ENCODE data around the gene TP53I11. TPM values are rescaled to one million over a fixed set of nuclear protein-coding genes. Genes with fewer than 3 reads are reported as not detected.

TP53I11 gene
- total RNA-seq, 1 donor from 2014 or later = 23.1 TPM

DNA sequence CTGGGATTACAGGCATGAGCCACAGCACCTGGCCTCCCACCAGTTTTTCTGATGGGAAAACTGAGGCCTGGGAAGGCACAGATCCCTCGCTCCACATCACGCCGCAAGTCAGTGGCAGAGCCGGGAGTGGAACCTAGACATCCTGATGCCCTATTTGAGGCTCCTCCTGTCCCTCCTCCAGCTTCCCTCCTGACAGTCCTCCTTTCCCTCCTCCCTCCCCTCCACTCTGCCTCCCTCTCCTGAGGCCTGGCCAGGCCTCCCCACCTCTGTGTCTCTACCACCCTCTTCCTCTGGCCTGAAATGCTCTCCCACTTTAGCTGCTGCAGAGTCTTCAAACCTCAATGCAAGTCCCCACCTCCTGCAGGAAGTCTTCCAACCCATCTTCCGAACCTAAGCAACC is 13.3 kb upstream of the TP53I11 start:
- H3K4me3 ChIP-seq = no peak overlapping the region
- Mint-ChIP-seq H3K9me3 (no peaks in the 10 kb centered on the region), H3K27me3 (ENCODE audit: insufficient read depth, low read depth) (peaks cover 18% of the 10 kb centered on the region), H3K4me3 (no peak overlapping the region), H3K27ac (peak overlapping the region; percentile 52), H3K36me3 (no peaks in the 10 kb centered on the region), H3K4me1 (peaks cover 44% of the 10 kb centered on the region)
- H3K27me3 ChIP-seq = no peaks in the 10 kb centered on the region
- H3K79me2 ChIP-seq (ENCODE audit: low read depth) = no peaks in the 10 kb centered on the region
- H4K20me1 ChIP-seq (ENCODE audit: low read depth) = no peaks in the 10 kb centered on the region
- H3K36me3 ChIP-seq = no peaks in the 10 kb centered on the region
- H3F3A ChIP-seq (ENCODE audit: low read depth) = peaks cover 65% of the 10 kb centered on the region
- peak overlapping the region; percentile 49 for H3K4me2 ChIP-seq
- H2AFZ ChIP-seq (replicated peaks) = no peak overlapping the region
- no peak for TF ChIP-seq EZH2 (IDR thresholded peaks at IDR 0.05)
- no peak for TF ChIP-seq CTCF (IDR thresholded peaks at IDR 0.05)
- no peak for TF ChIP-seq EZH2phosphoT487 (IDR thresholded peaks at IDR 0.05)
- H3K9ac ChIP-seq = no peak overlapping the region
- peak overlapping the region; percentile 98 for H3K27ac ChIP-seq
- peaks cover 59% of the 10 kb centered on the region for H3K4me1 ChIP-seq
- DNase-seq (ENCODE audit: low spot score) = no peak
- no peaks in the 10 kb centered on the region for H3K9me3 ChIP-seq (ENCODE audit: low read depth)

DNA sequence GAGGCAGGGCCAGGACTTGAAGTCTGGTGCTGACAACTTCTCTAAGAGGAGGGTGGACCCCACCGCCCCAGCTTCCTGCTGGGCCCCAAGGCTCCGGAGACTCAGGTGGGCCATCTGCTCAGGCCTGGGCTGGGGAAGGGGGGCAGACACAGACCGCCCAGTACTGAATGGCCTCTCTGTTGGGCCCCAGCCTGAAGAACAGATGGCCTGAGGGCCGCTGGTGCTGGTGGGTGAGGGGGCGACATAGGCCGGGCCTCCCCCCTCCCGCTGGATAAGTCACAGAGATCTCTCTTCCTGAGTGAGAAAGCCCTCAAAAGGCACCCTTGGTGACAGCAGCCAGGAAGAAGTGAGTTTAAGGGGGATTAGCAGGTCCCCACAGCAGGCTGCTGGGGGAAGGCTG is 12.5 kb upstream of the TP53I11 start:
- Histone ChIP-seq H3K27ac (peak overlapping the region; percentile 98), H3F3A (ENCODE audit: low read depth) (peaks cover 70% of the 10 kb centered on the region), H3K4me2 (peak overlapping the region; percentile 64), H3K27me3 (no peaks in the 10 kb centered on the region), H3K9me3 (ENCODE audit: low read depth) (no peaks in the 10 kb centered on the region), H3K4me3 (no peak overlapping the region), H2AFZ (replicated peaks) (no peak overlapping the region), H3K36me3 (no peaks in the 10 kb centered on the region), H3K79me2 (ENCODE audit: low read depth) (no peaks in the 10 kb centered on the region), H4K20me1 (ENCODE audit: low read depth) (no peaks in the 10 kb centered on the region), H3K4me1 (peaks cover 59% of the 10 kb centered on the region), H3K9ac (no peak overlapping the region)
- Mint-ChIP-seq H3K27ac (peak overlapping the region; percentile 37), H3K4me1 (peaks cover 46% of the 10 kb centered on the region), H3K4me3 (no peak overlapping the region), H3K27me3 (ENCODE audit: insufficient read depth, low read depth) (peaks cover 23% of the 10 kb centered on the region), H3K36me3 (no peaks in the 10 kb centered on the region), H3K9me3 (no peaks in the 10 kb centered on the region)
- peak; percentile 50 for DNase-seq (ENCODE audit: low spot score)
- TF ChIP-seq CTCF (IDR thresholded peaks at IDR 0.05) = no peak
- TF ChIP-seq EZH2 (IDR thresholded peaks at IDR 0.05) = no peak
- TF ChIP-seq EZH2phosphoT487 (IDR thresholded peaks at IDR 0.05) = no peak

GRCh38 chr11:44962464-44962863 is 11.8 kb upstream of the TP53I11 start:
- H3K9me3 ChIP-seq (ENCODE audit: low read depth) = no peaks in the 10 kb centered on the region
- peak overlapping the region; percentile 64 for H3K4me2 ChIP-seq
- no peak overlapping the region for H2AFZ ChIP-seq (replicated peaks)
- no peak for DNase-seq (ENCODE audit: low spot score)
- no peak for TF ChIP-seq CTCF (IDR thresholded peaks at IDR 0.05)
- TF ChIP-seq EZH2 (IDR thresholded peaks at IDR 0.05) = no peak
- no peak for TF ChIP-seq EZH2phosphoT487 (IDR thresholded peaks at IDR 0.05)
- Mint-ChIP-seq H3K27me3 (ENCODE audit: insufficient read depth, low read depth) (peaks cover 26% of the 10 kb centered on the region), H3K4me1 (peaks cover 51% of the 10 kb centered on the region), H3K4me3 (no peak overlapping the region), H3K27ac (no peak overlapping the region), H3K9me3 (no peaks in the 10 kb centered on the region), H3K36me3 (no peaks in the 10 kb centered on the region)
- H3K27me3 ChIP-seq = peaks cover 5% of the 10 kb centered on the region
- no peak overlapping the region for H3K9ac ChIP-seq
- peak overlapping the region; percentile 98 for H3K27ac ChIP-seq
- H4K20me1 ChIP-seq (ENCODE audit: low read depth) = no peaks in the 10 kb centered on the region
- no peak overlapping the region for H3K4me3 ChIP-seq
- H3K36me3 ChIP-seq = no peaks in the 10 kb centered on the region
- no peaks in the 10 kb centered on the region for H3K79me2 ChIP-seq (ENCODE audit: low read depth)
- peaks cover 59% of the 10 kb centered on the region for H3K4me1 ChIP-seq
- H3F3A ChIP-seq (ENCODE audit: low read depth) = peaks cover 77% of the 10 kb centered on the region

Measured in neural progenitor cell (in vitro differentiated cells).